ENCODE results near the gene NFYC.

DNA sequence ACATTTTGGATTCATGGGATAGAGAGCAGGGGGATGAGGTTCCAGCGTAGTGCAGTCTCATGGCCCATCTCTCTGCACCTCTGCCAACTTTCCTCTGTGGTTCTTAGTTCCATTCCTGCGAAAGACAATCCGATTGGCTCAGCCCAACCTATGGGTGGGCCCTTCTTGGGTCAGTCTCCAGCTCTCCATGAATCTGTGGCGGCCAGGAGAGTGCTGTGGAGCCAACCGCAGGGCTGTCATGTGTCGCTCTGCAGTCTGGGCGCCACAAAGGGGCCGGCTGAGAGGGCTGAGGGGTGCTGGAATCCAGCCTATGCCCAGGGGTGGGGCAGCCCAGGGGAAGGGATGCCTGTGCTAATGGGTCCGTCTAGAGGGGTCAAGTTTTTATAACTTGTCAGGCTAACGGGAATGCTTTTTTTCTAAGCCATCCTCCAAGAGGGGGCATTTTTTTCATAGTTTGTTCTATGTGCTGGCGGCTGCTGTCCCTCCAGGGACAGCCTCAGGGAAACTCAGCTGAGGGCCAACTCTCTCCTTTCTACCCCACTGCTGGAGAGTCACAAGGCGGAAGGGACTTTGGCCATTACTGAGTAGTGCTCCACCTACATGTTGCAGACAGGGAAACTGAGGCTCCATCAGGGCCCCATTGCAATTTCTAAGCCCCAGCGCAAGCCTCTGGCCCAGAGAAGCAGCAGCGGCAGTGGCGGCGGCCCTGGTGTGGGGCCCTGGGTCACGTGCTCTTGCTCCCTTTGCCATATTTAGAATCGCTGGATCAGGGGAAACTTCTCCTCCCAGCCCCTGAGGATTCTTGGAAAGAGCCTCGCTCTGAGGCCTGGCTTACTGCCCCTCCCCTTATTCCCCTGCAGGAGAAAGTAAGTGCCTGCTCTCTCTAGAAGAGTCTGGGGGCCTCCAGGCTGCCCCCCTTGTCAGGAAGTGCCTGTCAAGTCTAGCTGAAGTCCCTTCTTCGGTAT lies 115.5 kb downstream of the NFYC start:
- TF ChIP-seq POLR2A (IDR thresholded peaks at IDR 0.05) (no peak), EP300 (IDR thresholded peaks at IDR 0.05) (no peak)
- TF ChIP-seq, protein P1, sequence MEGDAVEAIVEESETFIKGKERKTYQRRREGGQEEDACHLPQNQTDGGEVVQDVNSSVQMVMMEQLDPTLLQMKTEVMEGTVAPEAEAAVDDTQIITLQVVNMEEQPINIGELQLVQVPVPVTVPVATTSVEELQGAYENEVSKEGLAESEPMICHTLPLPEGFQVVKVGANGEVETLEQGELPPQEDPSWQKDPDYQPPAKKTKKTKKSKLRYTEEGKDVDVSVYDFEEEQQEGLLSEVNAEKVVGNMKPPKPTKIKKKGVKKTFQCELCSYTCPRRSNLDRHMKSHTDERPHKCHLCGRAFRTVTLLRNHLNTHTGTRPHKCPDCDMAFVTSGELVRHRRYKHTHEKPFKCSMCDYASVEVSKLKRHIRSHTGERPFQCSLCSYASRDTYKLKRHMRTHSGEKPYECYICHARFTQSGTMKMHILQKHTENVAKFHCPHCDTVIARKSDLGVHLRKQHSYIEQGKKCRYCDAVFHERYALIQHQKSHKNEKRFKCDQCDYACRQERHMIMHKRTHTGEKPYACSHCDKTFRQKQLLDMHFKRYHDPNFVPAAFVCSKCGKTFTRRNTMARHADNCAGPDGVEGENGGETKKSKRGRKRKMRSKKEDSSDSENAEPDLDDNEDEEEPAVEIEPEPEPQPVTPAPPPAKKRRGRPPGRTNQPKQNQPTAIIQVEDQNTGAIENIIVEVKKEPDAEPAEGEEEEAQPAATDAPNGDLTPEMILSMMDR (IDR thresholded peaks at IDR 0.05): no peak
